Right lung (tissue), 5 donors: ENCODE measurements around the gene WNT2. TPM values are rescaled to one million over a fixed set of nuclear protein-coding genes. Genes with fewer than 3 reads are reported as not detected.
"Not testable (repeated sequence)": the region's sequence is repeated elsewhere in the genome, so short reads cannot be mapped to it uniquely, and the experiment has no call there.

Source experiments
- DNase-seq, 2 donors: peaks; one replicate each; pipeline ENCODE4 v3.0.0-alpha.2; 2013
- polyA plus RNA-seq, 5 donors: library from polyadenylated mRNA; unstranded; fragments of 120-200 nt; gene quantifications; one replicate each; pipeline versions ENCODE4 v1.2.1 to v1.2.3, GENCODE V29; 2013; ENCODE audit warnings: inconsistent platforms in 1 of 5, low replicate concordance in 1 of 5; ENCODE audit not compliant: insufficient read length in 5 of 5, insufficient read depth in 1 of 5

Gene WNT2
- polyA plus RNA-seq, 5 donors = 138 to 163 (median 140) TPM

GRCh38 chr7:117313582-117313981, 9.3 kb downstream of the WNT2 start:
- DNase-seq = peak; percentile 77 to 83

GRCh38 chr7:117312593-117313580, 10.0 kb downstream of the WNT2 start:
- peak; percentile 49 to 62 for DNase-seq

- no peak for DNase-seq
Observed at GRCh38 chr7:117308891-117309290, 14.0 kb downstream of the WNT2 start.

GRCh38 chr7:117302396-117302795, 20.5 kb downstream of the WNT2 start:
- DNase-seq = no peak

- DNase-seq = not testable (repeated sequence)
Observed at GRCh38 chr7:117300506-117300905, 22.4 kb downstream of the WNT2 start.

- no peak for DNase-seq
Observed at GRCh38 chr7:117297606-117298005, 25.3 kb downstream of the WNT2 start.

GRCh38 chr7:117296066-117296465, 26.8 kb downstream of the WNT2 start:
- DNase-seq = no peak

- DNase-seq = no peak
Observed at GRCh38 chr7:117285826-117286225, 37.0 kb downstream of the WNT2 start.

GRCh38 chr7:117284692-117285091, 38.2 kb downstream of the WNT2 start:
- DNase-seq = no peak

- no peak for DNase-seq
Observed at GRCh38 chr7:117283779-117284178, 39.1 kb downstream of the WNT2 start.

- DNase-seq = no peak
Observed at GRCh38 chr7:117283371-117283770, 39.5 kb downstream of the WNT2 start.

- DNase-seq = no peak
Observed at GRCh38 chr7:117282239-117282812, 40.5 kb downstream of the WNT2 start.

- no peak for DNase-seq
Observed at GRCh38 chr7:117281562-117281961, 41.3 kb downstream of the WNT2 start.

GRCh38 chr7:117279931-117280557, 42.8 kb downstream of the WNT2 start:
- no peak for DNase-seq

- no peak for DNase-seq
Observed at GRCh38 chr7:117279203-117279602, 43.7 kb downstream of the WNT2 start.

DNA sequence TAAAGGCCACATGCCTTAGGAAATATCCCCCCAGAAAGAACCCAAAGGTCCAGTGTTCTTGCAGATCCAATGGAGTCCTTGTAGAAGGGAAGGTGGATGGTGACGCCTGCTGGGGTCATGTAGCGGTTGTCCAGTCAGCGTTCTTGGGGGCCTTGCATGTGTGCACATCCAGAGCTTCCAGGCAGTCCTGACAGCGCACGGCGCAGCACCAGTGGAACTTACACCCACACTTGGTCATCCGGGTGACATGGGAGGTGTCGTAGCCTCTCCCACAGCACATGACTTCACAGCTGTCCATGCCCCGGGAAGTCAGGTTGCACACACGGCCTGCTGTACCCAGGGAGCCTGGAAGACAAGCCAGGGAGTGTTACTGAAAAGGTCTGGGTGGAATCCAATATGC, 44.8 kb downstream of the WNT2 start:
- DNase-seq = no peak

DNA sequence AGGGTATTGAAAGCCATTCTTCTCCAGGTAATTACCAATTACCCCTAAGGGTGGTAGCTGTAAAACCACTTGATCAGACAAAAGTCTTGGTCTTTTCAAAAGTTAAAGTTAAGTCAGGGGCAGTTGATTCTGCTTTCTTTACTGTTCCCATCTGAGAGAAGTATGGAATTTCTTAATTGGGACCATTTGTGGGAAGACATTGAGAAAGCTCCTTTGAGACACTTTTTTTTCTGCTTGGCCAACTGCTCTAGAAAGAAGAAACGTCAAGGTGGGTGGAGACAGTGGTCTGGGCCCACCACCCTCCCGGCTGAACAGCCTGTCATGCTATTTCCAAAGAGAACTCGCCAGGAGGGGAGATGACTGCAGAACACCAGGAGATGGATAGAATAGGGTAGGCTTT, 45.3 kb downstream of the WNT2 start:
- no peak for DNase-seq

DNA sequence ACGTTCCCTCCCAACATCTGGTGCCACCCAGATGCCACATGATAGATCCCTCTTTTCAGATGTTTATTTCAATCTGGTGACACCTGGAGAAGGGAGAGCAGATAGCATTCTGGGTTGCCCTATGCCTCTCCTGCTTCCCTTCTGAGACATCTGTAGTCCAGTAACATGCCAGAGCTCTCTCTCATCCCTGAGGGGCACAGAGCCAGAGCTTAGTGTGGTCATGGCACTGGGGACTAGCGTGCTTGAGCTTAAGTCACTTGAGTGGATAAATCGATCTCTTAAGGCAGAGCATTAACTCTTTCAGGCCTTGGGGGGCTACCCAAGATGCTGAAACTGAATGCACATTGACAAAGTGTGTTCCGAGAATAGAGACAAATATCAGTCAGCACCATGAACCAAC, 47.9 kb downstream of the WNT2 start:
- DNase-seq = no peak

DNA sequence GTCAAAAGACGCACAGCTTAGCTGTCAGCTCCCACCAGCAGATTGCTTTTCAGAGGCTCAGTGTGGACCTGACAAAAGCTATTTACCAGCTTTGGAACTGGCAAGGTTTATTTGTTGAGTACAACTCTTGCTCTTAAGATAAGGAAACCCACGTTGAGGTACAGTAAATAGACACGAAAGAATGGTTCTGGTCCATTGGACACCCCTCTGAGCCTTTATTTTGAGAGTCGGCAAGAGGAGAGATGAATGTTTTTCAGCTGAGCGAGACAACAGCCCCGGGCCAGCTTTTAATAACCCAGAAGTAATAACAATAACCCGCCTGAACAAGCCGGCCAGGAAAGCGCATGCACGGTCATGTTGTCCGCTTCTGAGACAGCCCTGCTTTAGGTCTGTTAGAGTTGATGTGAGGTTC, 49.0 kb downstream of the WNT2 start:
- no peak for DNase-seq

DNA sequence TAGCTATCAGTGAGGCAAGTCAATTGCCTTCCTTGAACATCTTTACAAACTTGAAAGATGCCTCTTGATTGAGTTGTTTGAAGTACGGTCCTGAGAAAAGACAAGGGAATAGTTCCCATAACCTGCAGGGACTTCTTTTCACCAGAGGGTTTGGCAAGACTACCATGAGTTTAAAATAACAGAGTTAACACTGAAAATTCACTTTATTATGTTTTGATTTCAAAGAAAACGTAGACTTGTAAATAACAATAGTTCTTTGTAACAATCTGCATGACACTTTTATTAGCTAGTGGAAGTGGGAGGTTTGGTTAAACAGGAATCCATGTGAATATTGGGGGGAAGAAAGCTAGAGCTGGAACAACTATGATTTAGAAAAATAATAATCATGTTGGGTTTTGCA, 49.5 kb downstream of the WNT2 start:
- DNase-seq = no peak

DNA sequence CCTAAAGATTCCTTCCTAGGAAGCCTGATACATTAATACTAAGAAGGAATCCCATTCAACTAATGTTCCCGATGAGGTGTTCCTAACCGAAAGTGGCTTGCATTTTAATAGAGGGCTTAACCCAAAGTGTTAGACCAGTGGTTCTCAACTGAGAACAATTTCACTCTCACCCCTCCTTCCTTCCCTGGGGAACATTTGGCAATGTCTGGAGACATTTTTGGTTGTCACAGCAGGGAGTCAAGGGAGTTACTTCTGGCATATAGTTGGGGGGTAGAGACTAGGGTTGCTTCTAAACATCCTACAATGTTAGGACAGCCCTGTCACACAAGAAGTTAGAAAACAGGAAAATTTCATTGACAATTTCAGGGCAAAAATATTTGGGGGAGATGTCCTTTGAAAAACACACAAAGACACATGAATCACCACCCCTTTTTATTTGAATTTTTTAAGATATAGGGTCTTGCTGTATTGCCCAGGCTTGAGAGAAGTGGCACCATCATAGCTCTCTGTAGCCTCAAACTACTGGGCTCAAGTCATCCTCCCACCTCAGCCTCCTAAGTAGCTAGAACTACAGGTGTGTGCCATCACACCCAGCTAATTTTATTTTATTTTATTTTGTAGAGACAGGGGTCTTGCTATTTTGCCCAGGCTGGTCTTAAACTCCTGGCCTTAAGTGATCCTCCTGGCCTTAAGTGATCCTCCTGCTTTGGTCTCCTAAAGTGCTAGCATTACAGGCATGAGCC, 50.7 kb downstream of the WNT2 start:
- DNase-seq = no peak

GRCh38 chr7:117271566-117271965, 51.3 kb downstream of the WNT2 start:
- no peak for DNase-seq
